AG04450 (cell line): ENCODE results near the gene KCNIP4. TPM values are rescaled to one million over a fixed set of nuclear protein-coding genes. Genes with fewer than 3 reads are reported as not detected.

Source experiments
- CTCF ChIA-PET: fragments of 300-600, 350-600 bp; formaldehyde crosslinking; extraction: SDS; loops from one replicate; lab custom pipeline; 2022; ENCODE audit warnings: antibody characterized with exemption, inconsistent platforms; lab: Charles Lee
- POLR2A ChIA-PET: fragments of 350-600 bp; formaldehyde crosslinking; extraction: SDS; loops from one replicate; lab custom pipeline; 2021; ENCODE audit warnings: antibody characterized with exemption, inconsistent platforms; lab: Yijun Ruan, JAX
- DNase-seq: peaks from one replicate; pipeline ENCODE4 v3.0.0-alpha.2; 2011; ENCODE audit warnings: low read depth, low spot score
- H3K27ac ChIP-seq: one replicate; pipeline ENCODE4 v1.5.1; 2012; ENCODE audit warnings: low read depth, low read length, control low read depth
- H3K27me3 ChIP-seq: one replicate; pipeline ENCODE4 v1.6.0; 2012; ENCODE audit warnings: low read length; ENCODE audit not compliant: control insufficient read depth, insufficient read depth
- H3K4me3 ChIP-seq: 2 replicates; pipeline ENCODE4 v1.5.1; 2011; ENCODE audit warnings: mild to moderate bottlenecking, low read depth, low read length, control low read depth
- H3K9me3 ChIP-seq: 2 replicates; pipeline ENCODE4 v1.5.1; 2012; ENCODE audit warnings: low read length; ENCODE audit not compliant: control insufficient read depth, insufficient read depth
- polyA plus RNA-seq: library from polyadenylated mRNA; depleted of rRNA; stranded (reverse); fragments of >200 nt; gene quantifications from 2 replicates; pipeline ENCODE4 v1.2.3, GENCODE V29; 2011
- TF ChIP-seq, protein P1 (sequence below): IDR thresholded peaks from 2 replicates; pipeline ENCODE4 v1.5.1; 2011; ENCODE audit warnings: low read depth, low read length, control low read depth, inconsistent platforms

The KCNIP4 gene
- polyA plus RNA-seq, 1 experiment = not detected

DNA sequence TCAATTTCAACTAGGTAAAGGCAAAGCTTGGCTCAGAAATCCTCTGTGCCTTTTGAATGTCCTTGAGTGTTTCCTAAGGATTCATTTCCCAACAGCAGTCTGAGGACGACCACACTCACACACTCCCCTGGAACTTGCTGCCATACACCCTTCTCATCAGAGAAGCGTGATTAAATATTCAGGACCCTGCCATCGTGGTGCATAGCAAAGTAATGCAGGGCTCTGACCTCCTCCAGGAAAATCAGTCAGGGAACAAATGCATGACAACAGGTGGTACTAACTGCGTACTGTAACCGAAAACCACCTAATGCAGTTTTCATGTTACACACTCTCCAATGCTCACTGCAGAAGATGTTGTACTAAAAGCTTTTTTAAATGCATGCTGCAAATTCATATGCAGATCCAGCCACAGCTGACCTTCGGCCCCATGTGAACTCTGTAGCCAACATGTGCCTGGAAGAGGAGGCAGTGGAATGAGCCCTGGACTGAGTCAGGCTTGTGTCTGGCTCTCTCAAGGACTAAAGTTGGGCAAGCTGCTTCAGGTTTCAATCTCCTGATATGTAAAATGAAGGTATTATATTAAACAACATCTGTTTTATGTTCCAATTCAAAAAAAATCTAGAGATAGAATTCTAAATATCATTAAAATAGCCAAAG is 238.3 kb downstream of the KCNIP4 start:
- ChIA-PET POLR2A (no interaction called here), CTCF (interaction anchor here (0.6 kb wide), 1 partner anchor 902 kb away, joined by 3 read pairs; no protein-coding TSS in a partner anchor)
- peaks cover 4% of the 10 kb centered on the region; the same call in 1 of the 2 replicates for H3K9me3 ChIP-seq
- no peak overlapping the region for H3K27ac ChIP-seq
- H3K4me3 ChIP-seq = no peak overlapping the region
- DNase-seq = no peak
- TF ChIP-seq, protein P1, sequence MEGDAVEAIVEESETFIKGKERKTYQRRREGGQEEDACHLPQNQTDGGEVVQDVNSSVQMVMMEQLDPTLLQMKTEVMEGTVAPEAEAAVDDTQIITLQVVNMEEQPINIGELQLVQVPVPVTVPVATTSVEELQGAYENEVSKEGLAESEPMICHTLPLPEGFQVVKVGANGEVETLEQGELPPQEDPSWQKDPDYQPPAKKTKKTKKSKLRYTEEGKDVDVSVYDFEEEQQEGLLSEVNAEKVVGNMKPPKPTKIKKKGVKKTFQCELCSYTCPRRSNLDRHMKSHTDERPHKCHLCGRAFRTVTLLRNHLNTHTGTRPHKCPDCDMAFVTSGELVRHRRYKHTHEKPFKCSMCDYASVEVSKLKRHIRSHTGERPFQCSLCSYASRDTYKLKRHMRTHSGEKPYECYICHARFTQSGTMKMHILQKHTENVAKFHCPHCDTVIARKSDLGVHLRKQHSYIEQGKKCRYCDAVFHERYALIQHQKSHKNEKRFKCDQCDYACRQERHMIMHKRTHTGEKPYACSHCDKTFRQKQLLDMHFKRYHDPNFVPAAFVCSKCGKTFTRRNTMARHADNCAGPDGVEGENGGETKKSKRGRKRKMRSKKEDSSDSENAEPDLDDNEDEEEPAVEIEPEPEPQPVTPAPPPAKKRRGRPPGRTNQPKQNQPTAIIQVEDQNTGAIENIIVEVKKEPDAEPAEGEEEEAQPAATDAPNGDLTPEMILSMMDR = no peak
- H3K27me3 ChIP-seq = no peaks in the 10 kb centered on the region

DNA sequence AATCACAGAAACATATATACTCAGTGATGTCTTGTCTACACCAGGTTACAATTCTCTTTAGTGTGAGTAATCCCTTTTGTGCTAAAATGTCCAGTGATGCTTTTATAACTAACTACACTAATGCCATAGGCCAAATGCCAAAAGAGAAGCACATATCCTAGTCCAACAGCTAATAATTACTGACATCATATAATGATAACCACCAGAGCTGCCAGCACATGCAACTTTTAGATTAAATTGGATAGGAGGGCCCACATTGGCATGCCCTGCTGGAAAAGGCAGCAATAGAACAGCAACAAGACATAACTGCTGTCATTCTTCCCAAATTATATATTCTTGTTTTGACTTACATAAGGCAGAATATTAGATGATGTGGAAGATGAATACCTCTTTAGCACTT is 238.8 kb downstream of the KCNIP4 start:
- POLR2A ChIA-PET = no interaction called here
- Histone ChIP-seq H3K27ac (no peak overlapping the region), H3K27me3 (no peaks in the 10 kb centered on the region), H3K4me3 (no peak overlapping the region), H3K9me3 (no peaks in the 10 kb centered on the region)
- TF ChIP-seq, protein P1 = no peak
- no peak for DNase-seq
- CTCF ChIA-PET = no interaction called here

DNA sequence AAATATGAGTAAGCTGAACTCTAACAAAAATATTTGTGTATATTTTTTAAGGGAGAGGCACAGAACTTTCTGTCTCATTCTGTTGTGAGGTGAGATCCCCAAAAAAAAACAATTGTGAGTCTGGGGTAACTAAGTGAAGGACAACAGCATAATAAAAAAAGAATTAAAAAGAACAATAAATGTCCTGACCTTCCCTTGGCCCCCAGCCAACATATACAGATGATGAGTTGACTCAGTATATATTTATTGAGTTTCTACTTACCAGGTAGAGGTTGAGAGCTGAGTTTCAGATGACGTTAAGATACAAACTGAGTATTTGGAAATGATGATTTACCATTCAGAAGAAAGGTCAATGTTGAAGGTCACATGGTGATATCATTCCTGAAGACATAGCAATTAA is 239.5 kb downstream of the KCNIP4 start:
- no peaks in the 10 kb centered on the region for H3K27me3 ChIP-seq
- DNase-seq = no peak
- ChIA-PET CTCF (no interaction called here), POLR2A (no interaction called here)
- H3K27ac ChIP-seq = no peak overlapping the region
- no peaks in the 10 kb centered on the region for H3K9me3 ChIP-seq
- H3K4me3 ChIP-seq = no peak overlapping the region
- TF ChIP-seq, protein P1 = no peak

- ChIA-PET POLR2A (no interaction called here), CTCF (no interaction called here)
- H3K27me3 ChIP-seq = no peaks in the 10 kb centered on the region
- no peak for DNase-seq
- H3K4me3 ChIP-seq = no peak overlapping the region
- H3K9me3 ChIP-seq = peaks cover 4% of the 10 kb centered on the region; the same call in 1 of the 2 replicates
- TF ChIP-seq, protein P1 = no peak
- no peak overlapping the region for H3K27ac ChIP-seq
Observed at GRCh38 chr4:21699446-21699845, 249.1 kb downstream of the KCNIP4 start.

DNA sequence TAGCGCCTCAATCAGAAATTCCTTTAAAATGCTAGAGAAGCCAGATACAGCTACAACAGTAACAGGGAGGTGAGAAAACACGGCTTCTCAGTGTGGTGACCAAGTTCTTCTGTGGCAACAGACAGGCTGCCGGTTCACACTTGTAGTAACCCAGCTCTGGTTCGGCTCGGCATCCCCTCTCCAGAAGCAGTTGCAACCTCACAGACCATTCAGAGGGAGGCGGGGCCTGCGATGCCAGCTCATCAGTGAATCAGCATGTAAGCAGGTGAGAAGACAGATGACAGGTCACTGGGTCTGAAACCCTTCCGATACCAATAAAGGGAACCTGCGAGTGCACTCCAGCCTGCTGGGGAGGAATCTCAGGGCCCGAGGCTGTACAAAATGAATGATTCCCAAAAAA is 251.0 kb downstream of the KCNIP4 start:
- TF ChIP-seq, protein P1 = no peak
- Histone ChIP-seq H3K27ac (no peak overlapping the region), H3K27me3 (no peaks in the 10 kb centered on the region), H3K9me3 (peaks cover 4% of the 10 kb centered on the region; the same call in 1 of the 2 replicates), H3K4me3 (no peak overlapping the region)
- DNase-seq = no peak
- ChIA-PET POLR2A (no interaction called here), CTCF (no interaction called here)
